NCI-H2196 (cell line): ENCODE results near the gene XXYLT1.

Experiments used
- DNase-seq: peaks from one replicate; lab custom pipeline; 2025; ENCODE audit not compliant: unreplicated experiment; lab: John Stamatoyannopoulos, UW

Gene XXYLT1

GRCh38 chr3:195137638-195138588, 133.0 kb downstream of the XXYLT1 start:
- no peak for DNase-seq

GRCh38 chr3:195135917-195136316, 135.0 kb downstream of the XXYLT1 start:
- no peak for DNase-seq

- no peak for DNase-seq
These were observed 136.5 kb downstream of the XXYLT1 start for GRCh38 chr3:195134431-195134830.

GRCh38 chr3:195133462-195133861, 137.5 kb downstream of the XXYLT1 start:
- no peak for DNase-seq

- no peak for DNase-seq
These were observed 137.9 kb downstream of the XXYLT1 start for GRCh38 chr3:195133013-195133412.

GRCh38 chr3:195131176-195131575, 139.8 kb downstream of the XXYLT1 start:
- DNase-seq: no peak

- no peak for DNase-seq
These were observed 141.1 kb downstream of the XXYLT1 start for GRCh38 chr3:195129644-195130492.

GRCh38 chr3:195129072-195129643, 141.8 kb downstream of the XXYLT1 start:
- no peak for DNase-seq

GRCh38 chr3:195128255-195129071, 142.5 kb downstream of the XXYLT1 start:
- no peak for DNase-seq

- DNase-seq: no peak
These were observed 144.8 kb downstream of the XXYLT1 start for GRCh38 chr3:195126056-195126605.

- no peak for DNase-seq
These were observed 145.3 kb downstream of the XXYLT1 start for GRCh38 chr3:195125646-195126045.

GRCh38 chr3:195124378-195124992, 146.5 kb downstream of the XXYLT1 start:
- no peak for DNase-seq

GRCh38 chr3:195123281-195123691, 147.7 kb downstream of the XXYLT1 start:
- DNase-seq: no peak

- no peak for DNase-seq
These were observed 148.7 kb downstream of the XXYLT1 start for GRCh38 chr3:195122261-195122660.

GRCh38 chr3:195120267-195120601, 150.7 kb downstream of the XXYLT1 start:
- no peak for DNase-seq

- no peak for DNase-seq
These were observed 151.3 kb downstream of the XXYLT1 start for GRCh38 chr3:195119461-195120266.

- no peak for DNase-seq
These were observed 152.3 kb downstream of the XXYLT1 start for GRCh38 chr3:195118671-195119070.

GRCh38 chr3:195117978-195118581, 152.9 kb downstream of the XXYLT1 start:
- no peak for DNase-seq
